HG02870 (cell line): ENCODE measurements around the gene ESCO1.
"Not testable (repeated sequence)": the region's sequence is repeated elsewhere in the genome, so short reads cannot be mapped to it uniquely, and the experiment has no call there.

ENCODE experiments used
- ATAC-seq: cut with Tn5 transposase; IDR thresholded peaks from one replicate; pipeline ENCODE4 v1.9.1; 2021; ENCODE audit warnings: mild to moderate bottlenecking, moderate library complexity; ENCODE audit not compliant: unreplicated experiment

Gene ESCO1

DNA sequence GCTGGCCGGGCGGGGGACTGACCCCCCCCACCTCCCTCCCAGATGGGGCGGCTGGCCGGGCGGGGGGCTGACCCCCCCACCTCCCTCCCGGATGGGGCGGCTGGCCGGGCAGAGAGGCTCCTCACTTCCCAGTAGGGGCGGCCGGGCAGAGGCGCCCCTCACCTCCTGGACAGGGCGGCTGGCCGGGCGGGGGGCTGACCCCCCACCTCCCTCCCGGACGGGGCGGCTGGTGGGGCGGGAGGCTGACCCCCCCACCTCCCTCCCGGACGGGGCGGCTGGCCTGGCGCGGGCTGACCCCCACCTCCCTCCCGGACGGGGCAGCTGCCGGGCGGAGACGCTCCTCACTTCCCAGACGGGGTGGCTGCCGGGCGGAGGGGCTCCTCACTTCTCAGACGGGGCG lies 8.1 kb downstream of the ESCO1 start:
- not testable (repeated sequence) for ATAC-seq

DNA sequence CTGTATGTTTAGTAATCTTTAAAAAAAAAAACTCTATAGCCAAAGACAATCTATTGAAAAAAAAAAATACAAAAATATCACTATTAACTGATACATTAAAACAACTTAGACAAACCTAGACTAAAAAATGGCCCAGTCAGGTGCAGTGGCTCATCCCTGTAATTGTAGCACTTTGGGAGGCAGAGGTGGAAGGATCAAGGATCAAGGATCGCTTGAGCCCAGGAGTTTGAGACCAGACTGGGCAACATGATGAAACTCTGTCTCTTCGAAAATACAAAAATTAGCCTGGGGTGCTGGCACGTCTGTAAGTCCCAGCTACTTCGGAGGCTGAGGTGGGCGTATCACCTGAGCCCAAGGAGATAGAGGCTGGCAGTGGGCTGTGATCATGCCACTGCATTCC lies 16.1 kb downstream of the ESCO1 start:
- no peak for ATAC-seq

GRCh38 chr18:21575656-21576055 lies 24.8 kb downstream of the ESCO1 start:
- no peak for ATAC-seq

GRCh38 chr18:21571772-21572171 lies 28.7 kb downstream of the ESCO1 start:
- ATAC-seq = no peak

DNA sequence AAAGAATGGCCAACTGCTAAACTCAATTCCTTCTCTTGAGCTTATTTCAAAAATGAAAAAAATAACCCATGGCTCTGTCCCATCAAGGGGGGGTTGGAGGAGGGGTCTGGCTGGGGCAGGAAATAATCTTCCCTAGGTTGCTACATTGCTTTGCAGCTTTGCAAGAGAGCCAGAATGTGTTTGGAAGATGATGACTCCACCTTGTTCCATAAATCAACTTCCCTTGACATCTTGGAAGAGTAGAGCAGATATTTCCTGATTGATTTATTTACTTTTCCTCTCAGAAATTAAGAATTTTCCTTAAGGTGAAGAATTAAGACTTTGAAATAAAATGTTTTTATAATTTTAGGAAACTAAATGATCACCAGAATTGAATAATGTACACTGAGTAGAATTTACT lies 41.3 kb downstream of the ESCO1 start:
- no peak for ATAC-seq

GRCh38 chr18:21557607-21558253 lies 42.8 kb downstream of the ESCO1 start:
- no peak for ATAC-seq

DNA sequence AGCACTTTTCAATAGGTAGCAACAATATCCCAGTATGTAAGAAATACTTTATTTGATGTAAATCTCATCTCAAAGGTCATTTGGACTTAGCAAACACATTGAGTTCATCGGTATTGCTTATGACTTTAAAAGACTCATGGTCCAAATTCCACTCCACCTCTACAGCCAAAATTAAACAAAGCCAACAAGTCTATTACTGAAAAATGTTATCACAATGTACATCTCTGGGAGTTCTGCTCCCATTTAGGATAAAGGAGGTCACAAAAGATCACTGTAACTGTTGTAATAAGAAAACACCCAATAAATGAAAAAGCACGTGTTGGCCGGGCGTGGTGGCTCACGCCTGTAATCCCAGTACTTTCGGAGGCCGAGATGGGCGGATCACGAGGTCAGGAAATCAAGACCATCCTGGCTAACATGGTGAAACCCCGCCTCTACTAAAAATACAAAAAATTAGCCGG lies 50.0 kb downstream of the ESCO1 start:
- ATAC-seq = no peak

DNA sequence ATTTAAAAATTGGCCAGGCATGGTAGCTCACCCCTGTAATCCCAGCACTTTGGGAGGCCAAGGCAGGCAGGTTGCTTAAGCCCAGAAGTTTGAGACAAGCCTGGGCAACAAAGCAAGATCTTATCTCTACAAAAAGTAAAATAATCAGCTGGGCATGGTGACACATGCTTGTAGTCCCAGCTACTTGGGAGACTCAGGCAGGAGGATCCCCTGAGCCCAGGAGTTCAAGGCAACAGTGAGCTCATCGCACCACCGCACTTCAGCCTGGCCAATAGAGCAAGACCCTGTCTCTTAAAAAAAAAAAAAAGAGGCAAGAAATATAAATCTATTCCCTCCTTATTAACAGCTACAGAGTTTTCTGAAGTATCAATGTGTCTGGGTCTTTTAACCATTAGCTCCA lies 51.9 kb downstream of the ESCO1 start:
- ATAC-seq = no peak

DNA sequence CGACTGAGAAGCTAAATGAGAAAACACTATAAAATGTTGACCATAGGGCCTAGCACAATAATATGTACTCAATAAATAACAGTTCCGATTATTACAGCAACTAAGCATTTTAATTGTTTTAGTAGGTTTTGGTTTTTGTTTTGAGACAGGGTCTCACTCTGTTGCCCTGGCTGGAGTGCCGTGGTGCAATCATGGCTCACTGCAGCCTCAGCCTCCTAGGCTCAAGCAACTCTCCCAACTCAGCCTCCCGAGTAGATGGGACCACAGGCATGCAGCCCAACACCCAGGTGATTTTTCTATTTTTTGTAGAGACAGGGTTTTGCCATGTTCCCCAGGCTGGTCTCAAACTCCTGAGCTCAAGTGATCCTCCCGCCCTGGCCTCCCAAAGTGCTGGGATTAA lies 54.1 kb downstream of the ESCO1 start:
- ATAC-seq = no peak

GRCh38 chr18:21538230-21538629 lies 62.3 kb downstream of the ESCO1 start:
- ATAC-seq = no peak

GRCh38 chr18:21534327-21534726 lies 66.2 kb downstream of the ESCO1 start:
- no peak for ATAC-seq

DNA sequence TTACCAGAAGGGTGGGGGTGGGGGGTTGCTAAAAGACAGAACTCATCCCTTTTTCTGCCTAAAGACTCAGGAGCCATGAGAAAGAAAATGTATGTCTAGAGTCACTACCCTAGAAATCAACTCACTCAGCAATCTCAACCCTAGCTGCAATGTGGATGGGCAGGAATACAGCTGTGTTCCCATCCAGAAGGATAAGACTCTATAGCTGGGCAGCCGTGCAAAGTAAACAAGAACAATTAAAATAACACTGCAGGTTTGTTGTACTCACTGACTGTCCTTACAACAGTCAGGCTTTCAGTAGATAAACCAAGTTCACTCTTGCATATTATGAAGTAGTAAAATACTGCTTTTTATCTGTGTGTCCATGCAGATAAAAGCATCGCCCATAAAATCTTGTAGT lies 74.0 kb downstream of the ESCO1 start:
- no peak for ATAC-seq

DNA sequence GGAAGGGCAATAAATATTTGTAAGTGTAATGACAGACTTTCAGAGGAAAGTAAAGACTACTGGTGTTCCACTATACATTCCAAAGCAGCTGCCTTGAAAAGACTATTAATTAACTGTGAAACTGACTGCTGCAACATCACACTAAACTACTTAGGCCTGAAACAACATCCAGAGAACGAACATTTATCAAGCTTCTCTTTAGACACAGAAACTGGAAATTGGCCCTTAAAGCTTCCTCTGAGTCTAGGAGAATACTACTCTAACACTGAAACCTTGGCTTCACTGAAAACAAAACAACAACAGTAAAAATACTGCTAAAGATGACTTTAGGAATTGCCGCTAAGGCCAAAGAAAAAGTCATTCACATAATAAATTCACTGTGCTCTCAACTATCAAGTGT lies 74.6 kb downstream of the ESCO1 start:
- no peak for ATAC-seq

DNA sequence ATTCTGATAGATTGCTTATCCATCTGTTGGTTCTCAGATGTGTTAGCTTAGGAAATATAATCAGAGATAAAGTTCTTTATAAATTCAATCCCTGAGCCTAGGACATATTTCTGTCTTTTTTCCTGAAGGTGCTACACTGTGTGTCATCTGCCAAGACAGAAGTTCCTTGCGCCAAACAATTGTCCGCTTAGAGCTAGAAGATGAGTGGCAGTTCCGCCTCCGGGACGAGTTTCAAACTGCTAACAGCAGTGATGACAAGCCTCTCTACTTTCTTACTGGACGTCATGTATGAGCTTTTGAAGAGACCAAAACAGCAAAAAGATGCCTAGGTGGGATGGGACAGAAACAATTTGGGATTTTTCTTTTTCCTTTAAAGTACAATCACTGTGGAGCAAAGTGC lies 78.0 kb downstream of the ESCO1 start:
- ATAC-seq = no peak

DNA sequence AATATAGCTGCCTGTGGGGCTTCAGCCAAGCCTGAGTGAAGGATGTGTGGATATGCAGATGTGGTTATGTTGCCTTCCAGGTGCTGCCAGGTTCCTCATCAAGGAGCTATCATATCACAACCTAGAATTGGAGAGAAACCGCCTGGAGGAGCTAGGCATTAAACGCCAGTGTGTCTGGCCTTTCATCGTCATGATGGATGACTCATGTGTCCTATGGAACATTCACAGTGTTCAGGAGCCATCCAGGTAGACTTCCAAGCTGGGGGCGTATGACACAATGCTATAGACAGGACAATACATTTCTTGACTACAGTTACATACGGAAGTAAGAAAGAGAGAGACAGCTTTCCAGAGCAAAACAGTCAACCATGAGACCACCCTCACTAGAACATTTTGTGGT lies 86.8 kb downstream of the ESCO1 start:
- ATAC-seq = no peak

- ATAC-seq = no peak
Measured at GRCh38 chr18:21513292-21513691, 87.2 kb downstream of the ESCO1 start.

GRCh38 chr18:21509062-21509461 lies 91.4 kb downstream of the ESCO1 start:
- ATAC-seq = no peak

DNA sequence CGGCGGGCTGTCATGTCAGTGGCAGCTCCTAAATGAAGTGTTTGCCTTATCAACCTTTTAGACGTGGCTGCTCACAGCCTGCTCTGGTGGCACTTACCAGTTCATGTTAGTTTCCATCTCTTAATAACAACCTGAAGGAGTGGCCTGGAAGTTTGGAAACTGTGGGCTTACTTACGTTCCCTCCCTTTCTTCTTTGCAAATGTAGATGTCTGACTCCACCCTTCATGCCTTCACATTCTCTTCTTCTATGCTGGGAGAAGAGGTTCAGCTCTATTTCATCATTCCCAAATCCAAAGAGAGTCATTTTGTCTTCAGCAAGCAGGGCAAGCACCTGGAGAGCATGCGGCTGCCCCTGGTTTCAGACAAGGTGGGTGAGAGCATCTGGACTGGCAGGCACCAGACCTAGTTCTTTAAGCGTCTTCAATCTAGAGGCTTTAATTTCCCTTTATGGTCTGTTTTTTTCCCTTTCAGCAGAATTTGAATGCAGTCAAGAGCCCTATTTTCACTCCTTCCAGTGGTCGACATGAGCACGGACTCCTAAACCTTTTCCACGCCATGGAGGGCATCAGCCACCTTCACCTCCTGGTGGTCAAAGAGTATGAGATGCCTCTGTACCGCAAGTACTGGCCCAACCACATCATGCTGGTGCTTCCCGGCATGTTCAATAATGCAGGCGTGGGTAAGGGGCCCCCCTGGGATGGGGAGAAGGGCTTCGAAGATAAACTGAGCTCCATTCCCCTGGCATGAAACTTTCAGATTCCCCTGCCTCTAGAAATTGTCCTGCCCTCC lies 92.4 kb downstream of the ESCO1 start:
- no peak for ATAC-seq

DNA sequence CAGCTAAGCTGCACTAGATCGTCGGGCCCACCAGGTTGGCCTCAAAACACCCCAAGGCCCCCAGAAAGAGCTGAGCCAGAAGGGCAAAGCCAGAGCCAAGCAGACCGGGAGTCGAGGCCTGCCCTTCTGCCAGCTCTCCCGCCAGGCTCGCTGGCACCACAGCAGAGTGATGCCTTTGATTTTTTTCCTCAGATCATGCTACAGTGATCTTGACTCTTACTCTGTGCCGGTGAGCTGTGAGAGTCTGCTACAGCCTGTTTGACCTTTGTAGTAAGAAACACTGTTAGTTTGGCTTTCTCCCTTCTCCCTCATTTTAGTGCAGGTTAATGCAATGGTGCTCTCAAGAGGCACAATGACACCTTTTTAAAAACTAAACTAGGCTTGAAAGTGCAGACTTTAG lies 97.8 kb downstream of the ESCO1 start:
- ATAC-seq = no peak

- no peak for ATAC-seq
Measured at GRCh38 chr18:21499997-21500396, 100.5 kb downstream of the ESCO1 start.

GRCh38 chr18:21496277-21496835 lies 104.1 kb downstream of the ESCO1 start:
- ATAC-seq = no peak

GRCh38 chr18:21490748-21491147 lies 109.8 kb downstream of the ESCO1 start:
- no peak for ATAC-seq
